GM23248 (cell line): ENCODE results near the gene MIB1. TPM values are rescaled to one million over a fixed set of nuclear protein-coding genes. Genes with fewer than 3 reads are reported as not detected.
A peak's percentile ranks its signal among the peaks of the same experiment; 100 is the strongest.

Experiments
- DNase-seq: peaks from one replicate; pipeline ENCODE4 v3.0.0-alpha.2; 2015
- H2AFZ ChIP-seq: fragments of 200-600 bp; sonication (generic); 2 replicates; pipeline ENCODE4 v1.6.1; 2016; ENCODE audit warnings: antibody characterized with exemption
- H3F3A ChIP-seq: fragments of 200-600 bp; sonication (generic); 2 replicates; pipeline ENCODE4 v1.6.1; 2016; ENCODE audit warnings: mild to moderate bottlenecking, antibody characterized with exemption, mixed run types; ENCODE audit not compliant: insufficient read depth
- H3K27ac ChIP-seq: fragments of 200-600 bp; sonication (generic); 2 replicates; pipeline ENCODE4 v1.5.1; 2016; ENCODE audit warnings: mild to moderate bottlenecking
- H3K27me3 ChIP-seq: fragments of 200-600 bp; sonication (generic); replicated peaks from 2 replicates; pipeline ENCODE4 v1.6.1; 2016; ENCODE audit warnings: mild to moderate bottlenecking; ENCODE audit not compliant: insufficient read depth
- H3K36me3 ChIP-seq: fragments of 200-600 bp; sonication (generic); 2 replicates; pipeline ENCODE4 v1.6.1; 2016; ENCODE audit warnings: low read depth, mild to moderate bottlenecking
- H3K4me1 ChIP-seq: fragments of 200-600 bp; sonication (generic); 2 replicates; pipeline ENCODE4 v1.6.1; 2016; ENCODE audit warnings: mild to moderate bottlenecking; ENCODE audit not compliant: insufficient read depth
- H3K4me2 ChIP-seq: fragments of 200-600 bp; sonication (generic); one replicate; pipeline ENCODE4 v1.6.1; 2016; ENCODE audit warnings: mild to moderate bottlenecking; ENCODE audit not compliant: unreplicated experiment
- H3K4me3 ChIP-seq: fragments of 200-600 bp; sonication (generic); 2 replicates; pipeline ENCODE4 v1.5.1; 2016; ENCODE audit warnings: mild to moderate bottlenecking
- H3K79me2 ChIP-seq: fragments of 200-600 bp; sonication (generic); 2 replicates; pipeline ENCODE4 v1.6.1; 2016; ENCODE audit warnings: mild to moderate bottlenecking; ENCODE audit not compliant: insufficient read depth
- H3K9ac ChIP-seq: fragments of 200-600 bp; sonication (generic); 2 replicates; pipeline ENCODE4 v1.6.1; 2016; ENCODE audit warnings: mild to moderate bottlenecking
- H3K9me2 ChIP-seq: fragments of 200-600 bp; sonication (generic); 2 replicates; pipeline ENCODE4 v1.6.1; 2016; ENCODE audit warnings: mixed run types, mild to moderate bottlenecking, moderate library complexity; ENCODE audit not compliant: insufficient read depth
- H3K9me3 ChIP-seq: fragments of 200-600 bp; sonication (generic); one replicate; pipeline ENCODE4 v1.6.1; 2017; ENCODE audit warnings: low read depth
- H4K20me1 ChIP-seq: fragments of 200-600 bp; sonication (generic); 2 replicates; pipeline ENCODE4 v1.6.0; 2016; ENCODE audit not compliant: insufficient read depth
- EZH2 ChIP-seq: fragments of 200-600 bp; sonication (generic); IDR thresholded peaks from 2 replicates; pipeline ENCODE4 v1.6.1; 2018; ENCODE audit warnings: antibody characterized with exemption, mild to moderate bottlenecking; ENCODE audit not compliant: insufficient read depth, poor library complexity, severe bottlenecking
- EZH2phosphoT487 ChIP-seq: fragments of 200-600 bp; sonication (generic); IDR thresholded peaks from 2 replicates; pipeline ENCODE4 v1.6.1; 2018; ENCODE audit warnings: antibody characterized with exemption, moderate library complexity, mild to moderate bottlenecking, low read depth; ENCODE audit not compliant: insufficient read depth
- WGBS, 2 experiments: methylation state at CpG; one replicate each; pipeline ENCODE4 v1.1.6; 2015 to 2017; ENCODE audit warnings: low lambda C conversion rate in 2 of 2, low coverage in 1 of 2; ENCODE audit errors: missing lambda C conversion rate in 2 of 2; 5-methylcytosine and 5-hydroxymethylcytosine counted together
- in situ Hi-C: fragments of 300-500 bp; cut with MboI; formaldehyde crosslinking; loops from 2 replicates; pipeline ENCODE4 v1.15.0; 2020
- polyA plus RNA-seq: library from polyadenylated mRNA; unstranded; fragments of >200 nt; fragmentation: Nextera tagmentation; extraction: Ambion mirVana; gene quantifications from 2 replicates; pipeline ENCODE4 v1.2.1, GENCODE V29; 2016
- total RNA-seq: library from RNA; depleted of rRNA; stranded (reverse); fragments of >200 nt; shearing (Covaris generic); gene quantifications from 2 replicates; pipeline ENCODE4 v1.2.3, GENCODE V29; 2014

The MIB1 gene
- total and polyA plus RNA-seq, 2 experiments from 2014 or later: 5.1 to 39.0 TPM

DNA sequence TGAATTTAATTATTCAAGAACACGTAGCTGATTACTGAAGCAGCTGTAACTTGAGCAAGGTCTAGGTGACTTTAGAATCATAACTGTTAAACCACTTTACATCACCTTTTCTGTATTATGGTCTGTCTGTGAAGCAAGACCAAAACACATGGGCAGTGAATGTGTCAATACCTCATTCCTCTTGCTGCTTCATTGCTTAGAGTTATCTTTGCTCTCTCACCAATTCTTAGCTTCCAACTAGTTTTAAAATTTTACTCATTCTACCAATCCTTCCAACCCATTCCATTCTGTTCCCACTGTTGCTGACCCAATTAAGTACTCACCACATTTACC lies 80.2 kb downstream of the MIB1 start:
- Histone ChIP-seq H3K4me2 (no peak overlapping the region), H4K20me1 (no peaks in the 10 kb centered on the region), H3K27ac (no peak overlapping the region), H3K36me3 (no peaks in the 10 kb centered on the region; the same call in 1 of the 2 replicates), H3K9ac (no peak overlapping the region), H3F3A (peaks cover 8% of the 10 kb centered on the region), H2AFZ (no peak overlapping the region), H3K9me3 (no peaks in the 10 kb centered on the region), H3K79me2 (no peaks in the 10 kb centered on the region), H3K27me3 (no peaks in the 10 kb centered on the region), H3K4me1 (peaks cover 4% of the 10 kb centered on the region), H3K4me3 (no peak overlapping the region), H3K9me2 (no peaks in the 10 kb centered on the region)
- in situ Hi-C loops: no loop called here
- DNase-seq: no peak
- TF ChIP-seq EZH2 (no peak), EZH2phosphoT487 (no peak)
- 93 to 100% methylated on average over 1 of the region's 1 CpG for WGBS, 2 experiments

DNA sequence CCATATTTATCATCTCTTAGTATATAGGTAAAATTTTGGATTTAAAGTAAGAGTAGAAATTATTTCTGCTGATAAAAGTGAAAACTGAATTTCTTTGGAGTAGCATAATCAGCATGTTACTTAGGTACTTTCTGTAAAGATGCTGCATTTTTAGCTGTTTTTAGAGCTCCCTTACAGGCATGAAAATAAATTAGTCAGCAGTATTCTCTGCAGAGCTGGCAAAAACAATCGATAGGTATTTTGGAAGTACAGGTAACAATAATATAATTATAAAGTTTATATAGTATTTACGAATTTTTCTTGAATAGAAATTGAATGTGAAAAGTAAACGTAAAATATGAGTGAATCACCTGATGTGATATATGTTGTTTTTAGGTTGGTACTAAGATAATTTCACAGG lies 83.3 kb downstream of the MIB1 start:
- no peak for DNase-seq
- WGBS, 2 experiments: 95 to 97% methylated on average over 3 of the region's 3 CpGs
- H3K36me3 ChIP-seq: no peaks in the 10 kb centered on the region
- no peak overlapping the region for H3K27ac ChIP-seq
- H3K27me3 ChIP-seq: no peaks in the 10 kb centered on the region
- in situ Hi-C loops: no loop called here
- TF ChIP-seq EZH2 (no peak), EZH2phosphoT487 (no peak)
- no peaks in the 10 kb centered on the region for H3K79me2 ChIP-seq
- no peaks in the 10 kb centered on the region for H3K9me2 ChIP-seq
- H4K20me1 ChIP-seq: no peaks in the 10 kb centered on the region
- H3K9ac ChIP-seq: no peak overlapping the region
- no peaks in the 10 kb centered on the region for H3K9me3 ChIP-seq
- H3K4me2 ChIP-seq: no peak overlapping the region
- no peak overlapping the region for H2AFZ ChIP-seq
- peaks cover 11% of the 10 kb centered on the region for H3F3A ChIP-seq
- no peak overlapping the region for H3K4me3 ChIP-seq
- peaks cover 15% of the 10 kb centered on the region for H3K4me1 ChIP-seq

DNA sequence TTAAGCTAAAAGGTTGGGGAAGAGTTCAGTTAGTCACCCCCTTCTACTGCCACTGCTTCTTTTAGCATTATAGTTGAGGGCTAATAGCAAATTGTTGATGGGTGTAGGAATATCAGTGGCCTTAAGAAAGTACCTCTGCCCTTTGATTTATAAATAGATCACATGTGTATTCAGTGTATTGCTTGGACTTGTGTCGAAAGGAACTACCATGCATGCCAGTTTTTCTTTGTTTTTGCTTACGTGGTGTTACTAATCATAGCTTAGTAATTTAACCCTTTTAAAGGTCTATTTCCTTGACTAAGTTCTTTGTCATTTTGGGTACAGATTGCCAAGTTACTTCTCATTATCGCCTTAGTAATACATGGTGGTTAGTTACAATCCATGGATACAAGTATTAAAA lies 85.6 kb downstream of the MIB1 start:
- Histone ChIP-seq H3K9me3 (no peaks in the 10 kb centered on the region), H3K27ac (peak overlapping the region; percentile 71), H3K4me2 (peak overlapping the region; percentile 55), H3K9me2 (no peaks in the 10 kb centered on the region), H3K9ac (peak overlapping the region; percentile 42), H3K79me2 (no peaks in the 10 kb centered on the region), H3K4me1 (peaks cover 22% of the 10 kb centered on the region), H3K4me3 (0 out of 2 replicates have a peak overlapping the region, but pooled peaks have one; percentile 18), H4K20me1 (no peaks in the 10 kb centered on the region), H3F3A (peaks cover 11% of the 10 kb centered on the region), H3K36me3 (no peaks in the 10 kb centered on the region), H3K27me3 (no peaks in the 10 kb centered on the region), H2AFZ (peak overlapping the region; percentile 37)
- in situ Hi-C loops: no loop called here
- DNase-seq: peak; percentile 82
- TF ChIP-seq EZH2 (no peak), EZH2phosphoT487 (no peak)
- WGBS, 2 experiments: 7 to 13% methylated on average over 3 of the region's 3 CpGs

DNA sequence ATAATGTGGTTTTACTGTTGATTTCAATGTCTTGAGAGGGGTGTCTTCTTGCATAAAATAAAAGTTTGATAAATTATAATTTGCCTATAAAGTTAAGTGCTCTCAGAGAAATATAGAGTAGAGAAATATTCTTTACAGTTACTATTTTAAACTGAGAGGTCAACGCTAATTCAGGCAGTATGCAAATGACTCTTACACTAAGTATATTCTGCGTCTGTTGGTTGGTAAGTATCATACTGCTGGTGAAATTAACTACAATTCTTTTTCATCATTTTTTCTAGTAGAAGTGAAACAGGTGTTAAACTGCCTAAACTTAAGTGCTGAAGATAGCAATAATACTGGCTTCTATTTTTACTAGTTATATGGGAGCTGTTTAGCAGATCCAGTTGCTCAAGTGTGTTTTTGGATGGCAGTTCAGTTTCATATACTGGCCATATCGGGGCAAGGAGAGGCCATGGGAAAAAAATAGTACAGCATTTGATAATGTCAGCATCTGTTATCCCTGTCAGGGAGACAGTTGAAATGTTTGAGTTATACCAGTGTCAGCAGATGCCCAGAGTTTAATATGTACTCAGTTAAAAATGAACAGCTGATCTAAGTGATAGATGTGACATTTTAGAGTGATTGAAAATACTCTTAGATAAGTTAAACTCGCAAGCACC lies 86.2 kb downstream of the MIB1 start:
- no peak for DNase-seq
- no peaks in the 10 kb centered on the region for H3K79me2 ChIP-seq
- H3K36me3 ChIP-seq: no peaks in the 10 kb centered on the region
- WGBS, 2 experiments: 88 to 90% methylated on average over 4 of the region's 4 CpGs
- peaks cover 22% of the 10 kb centered on the region for H3K4me1 ChIP-seq
- TF ChIP-seq EZH2: no peak
- TF ChIP-seq EZH2phosphoT487: no peak
- no peaks in the 10 kb centered on the region for H4K20me1 ChIP-seq
- peak overlapping the region; percentile 71 for H3K27ac ChIP-seq
- H3F3A ChIP-seq: peaks cover 11% of the 10 kb centered on the region
- H3K9me2 ChIP-seq: no peaks in the 10 kb centered on the region
- peak overlapping the region; percentile 55 for H3K4me2 ChIP-seq
- in situ Hi-C loops: no loop called here
- H3K9ac ChIP-seq: peak overlapping the region; percentile 42
- H2AFZ ChIP-seq: no peak overlapping the region
- no peaks in the 10 kb centered on the region for H3K9me3 ChIP-seq
- no peaks in the 10 kb centered on the region for H3K27me3 ChIP-seq
- no peak overlapping the region for H3K4me3 ChIP-seq
